HTERT RPE-1 (cell line): ENCODE measurements around the gene ZNHIT1.
"Not testable (repeated sequence)": the region's sequence is repeated elsewhere in the genome, so short reads cannot be mapped to it uniquely, and the experiment has no call there.

Experiments
- in situ Hi-C: fragments of 300-500 bp; cut with MboI; formaldehyde crosslinking; loops from 4 replicates; pipeline ENCODE4 v1.14.3; 2020; ENCODE audit warnings: low sequenced_read_pairs

Gene ZNHIT1

GRCh38 chr7:101186844-101187428 lies 31.0 kb upstream of the ZNHIT1 start:
- in situ Hi-C loops = no loop called here

- in situ Hi-C loops = no loop called here
Observed at GRCh38 chr7:101189109-101189508, 28.9 kb upstream of the ZNHIT1 start.

GRCh38 chr7:101195884-101196283 lies 22.1 kb upstream of the ZNHIT1 start:
- in situ Hi-C loops = no loop called here

GRCh38 chr7:101197991-101198390 lies 20.0 kb upstream of the ZNHIT1 start:
- in situ Hi-C loops = no loop called here

GRCh38 chr7:101198476-101198875 lies 19.5 kb upstream of the ZNHIT1 start:
- in situ Hi-C loops = no loop called here

GRCh38 chr7:101199522-101199921 lies 18.4 kb upstream of the ZNHIT1 start:
- in situ Hi-C loops = not testable (repeated sequence)

GRCh38 chr7:101200504-101200861 lies 17.5 kb upstream of the ZNHIT1 start:
- in situ Hi-C loops = no loop called here

- in situ Hi-C loops = no loop called here
Observed at GRCh38 chr7:101200862-101201599, 16.9 kb upstream of the ZNHIT1 start, which contains the start of gene MOGAT3. Gene MOGAT3 (minus strand): TSS chr7:101201036. CDS start chr7:101200854, 182 bp downstream.

- in situ Hi-C loops = no loop called here
Observed at GRCh38 chr7:101201695-101202602, 16.0 kb upstream of the ZNHIT1 start.

- in situ Hi-C loops = no loop called here
Observed at GRCh38 chr7:101202603-101202918, 15.4 kb upstream of the ZNHIT1 start.

- in situ Hi-C loops = not testable (repeated sequence)
Observed at GRCh38 chr7:101203740-101204738, 13.9 kb upstream of the ZNHIT1 start.

GRCh38 chr7:101205901-101206664 lies 11.9 kb upstream of the ZNHIT1 start:
- in situ Hi-C loops = no loop called here

GRCh38 chr7:101206665-101207042 lies 11.3 kb upstream of the ZNHIT1 start:
- in situ Hi-C loops = no loop called here

GRCh38 chr7:101207459-101207858 lies 10.5 kb upstream of the ZNHIT1 start:
- in situ Hi-C loops = no loop called here

GRCh38 chr7:101208794-101209193 lies 9.2 kb upstream of the ZNHIT1 start:
- in situ Hi-C loops = no loop called here

- in situ Hi-C loops = no loop called here
Observed at GRCh38 chr7:101210143-101210542, 7.8 kb upstream of the ZNHIT1 start.

GRCh38 chr7:101211501-101211900 lies 6.5 kb upstream of the ZNHIT1 start:
- in situ Hi-C loops = no loop called here

GRCh38 chr7:101212014-101212413 lies 6.0 kb upstream of the ZNHIT1 start:
- in situ Hi-C loops = no loop called here

- in situ Hi-C loops = no loop called here
Observed at GRCh38 chr7:101216001-101216859, 1.7 kb upstream of the ZNHIT1 start.
